GM18498 (cell line): ENCODE results near the gene DOCK1.
"Not testable (repeated sequence)": the region's sequence is repeated elsewhere in the genome, so short reads cannot be mapped to it uniquely, and the experiment has no call there.

ENCODE experiments used
- ATAC-seq: cut with Tn5 transposase; IDR thresholded peaks from one replicate; pipeline ENCODE4 v1.9.1; 2021; ENCODE audit warnings: mild to moderate bottlenecking, moderate library complexity; ENCODE audit not compliant: unreplicated experiment

DOCK1 gene

DNA sequence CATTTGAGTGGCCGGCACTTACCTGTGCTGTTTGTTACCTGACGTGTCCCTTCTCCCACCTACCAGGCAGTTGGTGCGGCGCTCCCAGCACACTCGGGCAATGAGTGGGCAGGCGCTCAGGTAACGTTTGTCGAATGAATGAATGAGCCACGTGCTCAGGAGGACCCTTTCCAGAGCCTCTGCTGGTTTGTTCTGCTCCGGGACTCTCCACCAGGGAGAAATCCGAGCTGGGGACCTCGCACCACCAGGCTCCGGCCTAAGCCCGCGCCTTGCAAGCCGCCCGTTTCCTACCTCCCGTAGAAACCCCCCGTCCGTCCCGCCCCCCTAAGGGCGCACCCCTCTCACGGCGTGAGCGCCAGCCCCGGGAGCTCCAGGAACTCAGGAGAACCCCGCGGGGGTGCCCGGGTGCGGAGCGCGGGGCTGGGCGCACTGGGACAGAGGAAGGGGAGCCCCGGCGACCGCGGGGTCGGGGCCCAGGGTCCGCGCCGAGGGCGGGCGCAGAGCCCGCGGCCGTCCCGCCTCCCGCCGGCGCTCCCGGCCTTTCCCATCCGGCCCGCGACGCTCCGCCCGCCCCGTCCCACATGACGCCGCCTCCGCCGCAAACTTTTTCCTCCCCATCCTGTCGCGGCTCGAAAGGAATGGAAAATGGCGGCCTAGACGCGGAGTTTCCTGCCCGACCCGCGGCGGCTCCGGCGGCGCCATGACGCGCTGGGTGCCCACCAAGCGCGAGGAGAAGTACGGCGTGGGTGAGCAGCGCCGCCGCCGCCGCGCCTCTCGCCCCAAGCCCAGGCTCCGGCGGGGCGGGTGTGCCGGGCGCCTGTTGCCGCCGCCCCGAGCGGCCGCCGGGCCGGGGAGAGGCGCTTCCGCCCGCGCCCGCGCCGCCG is at the start of gene DOCK1:
DOCK1 (plus strand) TSS at position 611 of the 884 bp plus-strand sequence; CDS start at position 701, 90 bp downstream.
- no peak for ATAC-seq

DNA sequence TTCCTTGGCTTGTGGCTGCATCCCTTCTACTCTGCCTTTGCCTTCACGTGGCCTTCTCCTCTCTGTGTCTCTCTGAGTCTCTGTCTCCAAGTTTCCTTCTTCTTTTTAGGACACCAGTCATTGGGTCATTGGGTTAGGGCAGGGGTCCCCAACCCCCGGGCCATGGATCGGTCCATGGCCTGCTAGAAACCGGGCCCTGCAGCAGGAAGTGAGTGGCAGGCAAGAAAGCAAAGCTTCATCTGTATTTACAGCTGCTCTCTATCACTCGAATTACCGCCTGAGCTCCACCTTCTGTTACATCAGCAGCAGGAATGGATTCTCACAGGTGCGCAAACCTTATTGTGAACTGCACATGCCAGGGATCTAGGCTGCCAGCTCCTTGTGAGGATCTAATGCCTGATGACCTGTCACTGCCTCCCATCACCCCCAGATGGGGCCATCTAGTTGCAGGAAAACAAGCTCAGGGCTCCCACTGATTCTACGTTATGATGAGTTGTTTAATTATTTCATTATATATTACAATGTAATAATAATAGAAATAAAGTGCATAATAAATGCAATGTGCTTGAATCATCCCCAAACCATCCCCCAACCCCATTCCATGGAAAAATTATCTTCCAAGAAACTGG is 47.9 kb upstream of the DOCK1 start:
- no peak for ATAC-seq

DNA sequence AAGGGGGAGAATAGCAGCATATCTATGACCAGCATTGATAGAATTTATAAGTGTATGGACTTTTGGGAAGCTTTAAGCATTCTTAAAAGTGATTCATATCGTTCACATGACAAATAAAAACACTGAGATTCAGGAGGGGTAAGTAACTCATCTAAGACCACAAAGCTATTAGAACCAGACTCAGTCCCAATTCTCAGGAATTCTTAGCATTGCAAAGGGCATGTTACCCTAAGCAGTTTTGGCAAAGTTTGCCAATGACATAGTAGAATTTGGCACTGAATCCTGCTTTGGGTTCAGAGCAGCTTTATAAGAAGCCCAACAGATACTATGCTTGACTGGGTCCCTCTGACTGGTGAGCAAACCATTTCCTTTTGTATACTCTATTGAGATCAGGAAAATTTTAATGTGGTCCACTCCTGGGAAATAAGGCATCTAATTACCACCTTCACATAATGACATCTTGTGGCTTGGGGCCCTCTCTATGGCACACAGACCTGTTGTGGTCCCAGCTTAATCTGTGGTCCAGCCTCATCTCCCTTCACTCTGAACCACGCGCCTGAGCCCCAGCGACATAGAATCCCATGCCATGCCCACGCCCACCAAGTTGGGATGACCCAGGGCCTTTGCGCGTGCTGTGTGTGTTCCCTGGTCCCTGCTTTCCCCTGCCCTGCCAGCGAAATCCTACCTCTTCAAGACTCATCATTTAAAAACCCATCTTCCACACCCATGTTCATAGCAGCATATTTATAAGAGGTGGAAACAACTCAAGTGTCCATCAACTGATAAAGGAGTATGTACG is 37.5 kb upstream of the DOCK1 start:
- ATAC-seq: no peak

DNA sequence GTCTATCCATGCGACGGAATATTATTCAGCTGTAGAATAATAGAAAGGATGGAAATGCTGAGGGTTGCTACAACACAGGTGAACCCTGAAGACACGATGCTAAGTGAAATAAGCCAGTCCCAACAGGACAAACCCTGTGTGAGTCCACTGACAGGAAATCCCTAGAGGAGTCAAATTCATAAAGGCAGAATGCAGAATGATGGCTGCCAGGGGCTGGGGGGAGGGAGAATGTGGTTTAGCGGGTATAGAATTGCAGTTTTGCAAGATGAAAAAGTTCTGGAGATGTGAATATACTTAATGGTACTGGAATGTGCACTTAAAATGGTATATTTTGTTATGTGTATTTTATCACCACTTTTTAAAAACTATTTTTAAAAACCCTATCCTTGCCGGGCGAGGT is 36.9 kb upstream of the DOCK1 start:
- ATAC-seq: no peak

DNA sequence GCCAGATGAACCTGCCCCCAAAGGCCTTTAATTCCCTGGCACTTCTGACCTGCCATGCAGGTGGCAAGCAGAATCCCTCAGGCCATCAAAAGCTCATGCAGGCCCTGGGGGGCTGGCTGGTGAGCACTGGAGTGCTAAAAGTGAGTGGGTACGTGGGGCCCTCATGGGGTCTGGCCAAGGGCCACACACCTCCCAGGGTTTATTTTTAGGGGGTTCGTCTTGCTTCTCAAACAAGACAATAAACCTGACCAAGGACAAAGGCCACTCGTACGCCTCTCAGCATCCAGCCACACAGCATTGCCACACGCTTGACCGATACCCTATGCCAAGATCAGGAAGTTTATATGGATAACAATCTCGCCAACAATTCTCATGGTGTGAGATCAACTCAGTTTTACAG is 33.1 kb upstream of the DOCK1 start:
- no peak for ATAC-seq

DNA sequence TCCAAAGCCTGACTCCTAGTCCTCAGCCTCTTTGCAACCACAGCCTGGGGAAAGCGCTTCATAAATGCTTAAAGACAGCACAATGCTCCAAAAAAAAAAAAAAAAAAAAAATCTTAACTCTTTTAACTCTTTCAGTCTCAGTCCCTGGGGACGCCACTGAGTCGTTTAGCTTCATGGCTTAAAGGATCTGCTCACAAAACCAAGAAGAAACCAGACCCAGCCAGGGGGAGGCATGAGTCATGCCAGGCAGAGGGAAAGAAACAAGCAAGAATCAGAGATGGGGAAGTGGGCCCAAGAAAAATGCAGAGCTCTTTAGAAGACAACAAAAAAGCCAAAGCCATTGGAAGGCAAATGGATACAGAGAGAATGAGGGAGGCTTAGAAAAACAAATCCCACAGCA is 32.5 kb upstream of the DOCK1 start:
- ATAC-seq: no peak

DNA sequence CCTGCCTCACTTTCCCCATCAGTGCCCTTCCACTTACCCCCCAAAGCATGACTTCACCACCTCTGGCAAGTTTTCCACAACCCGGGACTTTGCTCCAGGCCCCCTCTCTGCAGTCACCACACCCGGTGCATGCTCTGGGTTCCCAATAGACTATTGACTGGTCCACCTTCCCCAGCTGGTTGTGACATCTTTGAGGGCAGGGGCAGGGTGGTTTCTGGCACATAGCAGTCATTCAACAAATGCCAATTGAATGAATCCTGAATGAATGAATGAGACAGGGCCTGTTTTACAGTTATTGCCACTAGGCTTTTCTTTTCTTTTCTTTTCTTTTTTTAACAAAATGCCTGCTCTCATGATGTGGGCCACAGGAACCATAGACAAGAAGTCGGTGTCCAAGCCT is 28.8 kb upstream of the DOCK1 start:
- ATAC-seq: no peak

DNA sequence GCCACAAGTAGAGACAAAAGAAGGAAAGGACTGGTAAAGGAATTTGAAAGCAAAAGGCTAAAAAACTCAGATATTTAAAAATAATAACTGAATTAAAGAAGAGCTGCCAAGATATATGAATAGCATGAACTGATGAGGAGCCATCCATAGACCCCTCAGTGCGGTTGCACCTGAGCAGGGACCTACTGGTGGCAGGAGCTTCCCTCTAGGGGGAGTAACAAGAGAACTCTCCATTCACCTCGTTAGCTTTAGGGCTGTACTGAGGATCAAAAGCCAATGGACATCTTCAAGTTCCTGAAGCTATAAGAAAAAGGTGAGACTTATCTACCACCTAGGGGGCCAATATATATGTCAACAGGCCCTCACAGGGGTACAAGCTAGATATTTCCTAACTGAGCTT is 27.8 kb upstream of the DOCK1 start:
- no peak for ATAC-seq

DNA sequence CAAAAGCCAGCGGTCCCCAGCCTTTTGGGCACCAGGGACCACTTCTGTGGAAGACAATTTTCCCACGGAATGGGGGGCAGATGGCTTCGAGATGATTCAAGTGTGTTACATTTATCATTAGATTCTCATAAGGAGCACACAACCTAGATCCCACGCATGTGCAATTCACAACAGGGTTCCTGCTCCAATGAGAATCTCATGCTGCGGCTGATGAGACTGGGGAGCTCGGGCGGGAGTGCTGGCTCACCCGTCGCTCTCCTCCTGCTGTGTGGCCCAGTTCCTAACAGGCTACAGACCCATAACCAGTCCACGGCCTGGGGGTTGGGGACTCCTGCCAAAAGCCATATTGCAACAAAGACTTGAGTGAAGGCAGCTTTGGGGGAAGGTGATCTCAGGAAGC is 26.6 kb upstream of the DOCK1 start:
- no peak for ATAC-seq

DNA sequence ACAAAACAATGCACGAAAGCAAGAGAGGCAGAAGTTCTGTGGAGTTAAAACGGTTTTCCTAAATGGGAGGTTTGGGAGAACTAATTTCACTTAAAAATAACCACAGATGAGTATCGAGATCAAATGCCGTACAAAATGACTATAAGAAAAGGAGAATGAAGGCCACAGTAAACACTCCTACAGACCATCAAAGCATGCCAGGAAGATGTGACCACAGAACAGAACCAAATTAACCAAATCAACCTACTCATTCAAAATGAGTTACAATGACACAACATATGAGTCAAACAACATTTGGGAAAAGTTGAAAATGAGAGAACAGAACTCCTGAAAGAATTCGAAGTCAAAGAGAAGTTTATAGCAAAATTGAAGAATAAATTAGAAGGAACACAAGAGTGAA is 24.3 kb upstream of the DOCK1 start:
- ATAC-seq: no peak

DNA sequence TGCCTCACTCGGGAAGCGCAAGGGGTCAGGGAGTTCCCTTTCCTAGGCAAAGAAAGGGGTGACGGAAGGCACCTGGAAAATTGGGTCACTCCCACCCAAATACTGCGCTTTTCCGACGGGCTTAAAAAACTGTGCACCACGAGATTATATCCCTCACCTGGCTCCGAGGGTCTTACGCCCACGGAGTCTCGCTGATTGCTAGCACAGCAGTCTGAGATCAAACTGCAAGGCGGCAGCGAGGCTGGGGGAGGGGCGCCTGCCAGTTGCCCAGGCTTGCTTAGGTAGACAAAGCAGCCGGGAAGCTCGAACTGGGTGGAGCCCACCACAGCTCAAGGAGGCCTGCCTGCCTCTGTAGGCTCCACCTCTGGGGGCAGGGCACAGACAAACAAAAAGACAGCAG is 23.2 kb upstream of the DOCK1 start:
- not testable (repeated sequence) for ATAC-seq

DNA sequence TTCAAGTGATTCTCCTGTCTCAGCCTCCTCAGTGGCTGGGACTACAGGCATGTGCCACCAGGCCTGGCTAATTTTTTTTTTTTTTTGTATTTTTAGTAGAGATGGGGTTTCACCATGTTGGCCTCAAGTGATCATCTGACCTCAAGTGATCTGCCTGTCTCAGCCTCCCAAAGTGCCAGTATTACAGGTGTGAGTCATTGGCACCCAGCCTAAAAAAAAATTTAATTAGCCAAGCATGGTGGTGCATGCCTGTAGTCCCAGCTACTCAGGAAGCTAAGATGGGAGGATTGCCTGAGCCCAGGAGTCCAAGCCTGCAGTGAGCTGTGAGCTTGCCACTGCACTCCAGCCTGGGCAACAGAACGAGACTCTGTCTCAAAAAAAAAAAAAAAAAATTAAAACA is 16.8 kb upstream of the DOCK1 start:
- ATAC-seq: not testable (repeated sequence)

DNA sequence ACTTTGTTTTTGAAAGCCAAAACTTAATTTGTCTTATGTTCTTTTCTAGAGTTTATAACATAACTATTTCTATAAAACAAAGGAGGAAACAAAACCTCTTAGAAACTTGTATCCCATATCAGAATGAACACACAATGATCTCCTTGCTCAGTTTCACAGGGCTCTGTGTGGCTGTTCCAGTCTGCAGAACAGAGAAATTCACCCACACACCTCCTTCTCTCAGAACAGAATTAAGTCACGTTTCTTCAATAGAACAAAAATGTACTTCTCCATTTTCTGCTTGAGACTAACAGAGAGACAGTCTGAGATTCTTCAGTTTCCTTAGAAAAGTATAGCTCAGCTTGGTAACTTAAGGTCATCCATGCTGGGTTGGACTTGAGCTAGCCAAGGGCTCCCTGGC is 15.8 kb upstream of the DOCK1 start:
- no peak for ATAC-seq

DNA sequence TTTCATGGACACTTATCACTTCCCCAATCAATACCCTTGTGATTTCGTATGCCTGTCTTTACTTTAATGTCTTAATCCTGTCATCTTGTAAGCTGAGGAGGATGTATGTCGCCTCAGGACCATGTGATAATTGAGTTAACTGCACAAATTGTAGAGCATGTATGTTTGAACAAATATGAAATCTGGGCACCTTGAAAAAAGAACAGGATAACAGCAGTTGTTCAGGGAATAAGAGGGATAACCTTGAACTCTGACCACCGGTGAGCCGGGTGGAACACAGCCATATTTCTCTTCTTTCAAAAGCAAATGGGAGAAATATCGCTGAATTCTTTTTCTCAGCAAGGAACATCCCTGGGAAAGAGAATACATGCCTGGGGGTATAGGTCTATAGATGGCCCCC is 14.4 kb upstream of the DOCK1 start:
- ATAC-seq: not testable (repeated sequence)

DNA sequence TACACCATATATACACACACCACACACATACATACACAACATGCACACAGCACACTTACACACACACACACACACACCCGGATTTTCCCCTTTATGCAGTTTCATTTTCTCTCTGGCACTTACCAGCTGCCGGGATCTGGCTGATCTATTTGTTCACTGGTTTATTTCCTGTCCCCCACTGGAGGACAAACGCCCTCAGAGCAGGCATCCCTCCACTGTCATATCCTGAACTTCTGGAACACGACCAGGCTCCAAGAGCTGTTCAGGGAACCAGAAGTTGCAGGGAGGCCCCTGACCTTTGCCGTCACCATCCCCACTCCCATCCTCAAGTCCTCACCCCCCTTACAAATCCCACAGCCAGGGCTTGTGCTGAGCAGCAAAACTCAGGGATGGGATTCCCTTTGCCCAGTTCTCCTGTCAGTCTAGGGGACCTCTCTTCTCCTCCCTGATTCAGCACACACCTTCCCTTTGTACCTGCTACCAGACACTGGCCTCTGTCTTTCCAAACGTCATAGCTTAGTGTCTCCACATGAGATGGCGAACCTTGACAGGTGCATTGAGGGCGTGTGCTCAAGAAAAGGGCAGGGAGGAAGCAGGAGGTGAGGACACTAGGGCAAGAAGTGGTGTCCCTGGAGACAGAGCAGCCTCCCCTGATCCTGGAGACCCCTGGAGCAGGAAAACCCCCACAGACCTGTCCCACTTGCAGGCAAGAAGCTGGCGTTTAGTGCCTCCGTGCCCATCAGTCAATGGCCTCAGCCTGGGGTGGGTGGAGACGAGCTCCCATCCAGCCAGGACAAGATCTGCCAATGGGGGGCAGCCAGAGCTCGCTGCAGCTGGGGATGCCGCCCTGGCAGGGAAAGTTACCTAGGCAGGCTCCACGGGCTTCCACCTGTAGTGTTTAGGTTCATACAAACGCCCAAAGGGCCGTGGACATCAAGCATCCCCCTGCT is 12.7 kb upstream of the DOCK1 start:
- no peak for ATAC-seq

DNA sequence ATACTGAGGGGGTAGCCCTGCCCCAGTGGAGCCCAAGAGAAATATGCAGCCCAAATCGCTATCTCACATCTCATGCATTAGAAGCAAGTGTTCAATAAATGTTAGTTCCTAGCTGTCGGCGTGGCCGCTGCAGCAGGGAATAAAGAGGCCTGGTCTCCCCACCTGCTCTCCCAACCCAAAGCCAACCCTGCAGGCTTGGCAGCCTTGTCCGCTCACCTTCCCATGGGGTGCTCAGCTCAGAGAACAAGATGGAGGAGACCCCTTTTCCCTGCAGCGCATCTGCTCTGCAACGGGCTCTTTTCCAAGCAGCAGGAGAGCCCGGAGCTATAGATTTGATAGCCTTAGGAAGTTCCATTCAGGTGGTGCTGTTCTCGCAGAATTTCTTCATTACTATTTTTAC is 12.0 kb upstream of the DOCK1 start:
- ATAC-seq: no peak

DNA sequence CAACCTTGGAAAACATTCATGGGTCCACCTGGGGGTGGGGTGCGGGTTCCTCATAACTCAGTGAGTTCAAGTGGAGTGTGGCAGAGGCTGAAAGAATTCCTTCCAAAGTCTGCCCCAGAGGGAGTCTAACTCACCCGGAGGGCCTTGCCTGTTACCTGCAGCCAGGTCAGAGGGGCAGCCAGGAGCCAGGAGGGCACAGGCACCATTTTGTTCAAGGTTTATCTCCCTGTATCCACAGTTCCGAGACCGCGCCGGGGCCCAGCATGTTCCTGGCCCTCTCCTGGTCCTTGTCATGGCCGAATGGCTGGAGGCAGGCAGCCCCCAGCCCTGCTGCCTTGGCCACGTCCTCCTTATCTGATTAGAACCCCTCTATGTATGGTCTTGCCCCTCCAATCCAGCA is 11.4 kb upstream of the DOCK1 start:
- ATAC-seq: no peak

DNA sequence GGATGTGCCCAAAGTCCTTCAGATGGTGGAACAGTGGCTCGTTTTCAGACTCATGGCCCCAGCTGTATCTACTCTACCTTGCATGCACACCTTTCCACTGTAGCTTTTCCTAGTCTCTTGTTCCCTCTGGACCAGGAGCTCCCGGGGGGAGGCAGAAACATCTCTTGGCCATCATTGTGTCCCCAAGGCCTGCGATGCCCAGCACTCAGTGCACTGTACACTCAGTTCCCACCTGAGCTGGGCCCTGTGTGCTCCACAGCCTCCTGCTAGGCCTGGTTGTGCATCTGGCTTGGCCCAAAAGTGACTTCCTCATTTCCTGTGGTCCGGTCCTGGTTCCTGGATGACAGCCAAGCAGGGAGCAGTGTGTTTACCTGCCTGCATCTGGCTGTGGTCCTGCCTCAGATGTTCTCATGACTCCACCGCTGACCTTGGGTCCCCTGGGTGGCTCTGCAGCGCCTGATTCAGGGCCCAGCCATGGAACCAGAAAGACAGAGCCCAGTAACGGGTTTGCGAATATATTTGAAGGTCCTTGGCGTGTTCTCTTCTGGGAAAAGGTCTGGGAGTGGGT is 9.9 kb upstream of the DOCK1 start:
- no peak for ATAC-seq

DNA sequence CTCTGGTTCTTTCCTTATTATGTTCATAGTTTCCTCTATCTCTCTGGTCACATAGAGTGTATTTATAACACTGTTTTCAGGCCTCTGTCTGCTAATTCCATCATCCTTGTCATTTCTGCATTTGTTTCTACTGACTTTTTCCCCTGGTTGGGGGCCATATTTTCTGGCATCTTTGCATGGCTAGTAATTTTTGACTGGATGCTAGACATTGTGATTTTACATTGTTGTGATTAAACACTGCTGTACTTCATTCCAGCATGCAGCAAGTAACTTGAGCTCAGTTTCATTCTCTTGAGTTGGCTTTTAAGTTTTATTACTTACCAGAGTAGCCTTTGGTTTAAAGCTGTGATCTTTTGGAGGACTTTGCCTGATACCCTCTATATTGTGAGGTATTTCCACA is 6.8 kb upstream of the DOCK1 start:
- ATAC-seq: no peak

DNA sequence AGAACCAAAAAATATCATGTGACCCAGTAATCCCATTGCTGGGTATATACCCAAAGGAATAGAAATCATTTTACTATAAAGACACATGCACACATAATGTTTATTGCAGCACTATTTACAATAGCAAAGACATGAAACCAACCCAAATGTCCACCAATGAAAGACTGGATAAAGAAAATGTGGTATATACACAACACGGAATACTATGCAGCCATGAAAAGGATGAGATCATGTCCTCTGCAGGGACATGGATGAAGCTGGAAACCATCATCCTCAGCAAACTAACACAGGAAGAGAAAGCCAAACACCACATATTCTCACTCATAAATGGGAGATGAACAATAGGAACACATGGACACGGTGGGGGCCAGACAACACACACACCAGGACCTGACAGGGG is 5.7 kb upstream of the DOCK1 start:
- not testable (repeated sequence) for ATAC-seq
